HG02840 (cell line): ENCODE data around the gene ZNF600.
"Not testable (repeated sequence)": the region's sequence is repeated elsewhere in the genome, so short reads cannot be mapped to it uniquely, and the experiment has no call there.

Experiments used
- ATAC-seq: cut with Tn5 transposase; IDR thresholded peaks from one replicate; pipeline ENCODE4 v1.9.1; 2021; ENCODE audit warnings: mild to moderate bottlenecking, moderate library complexity, moderate number of reproducible peaks; ENCODE audit not compliant: unreplicated experiment, low FRiP score

The ZNF600 gene

DNA sequence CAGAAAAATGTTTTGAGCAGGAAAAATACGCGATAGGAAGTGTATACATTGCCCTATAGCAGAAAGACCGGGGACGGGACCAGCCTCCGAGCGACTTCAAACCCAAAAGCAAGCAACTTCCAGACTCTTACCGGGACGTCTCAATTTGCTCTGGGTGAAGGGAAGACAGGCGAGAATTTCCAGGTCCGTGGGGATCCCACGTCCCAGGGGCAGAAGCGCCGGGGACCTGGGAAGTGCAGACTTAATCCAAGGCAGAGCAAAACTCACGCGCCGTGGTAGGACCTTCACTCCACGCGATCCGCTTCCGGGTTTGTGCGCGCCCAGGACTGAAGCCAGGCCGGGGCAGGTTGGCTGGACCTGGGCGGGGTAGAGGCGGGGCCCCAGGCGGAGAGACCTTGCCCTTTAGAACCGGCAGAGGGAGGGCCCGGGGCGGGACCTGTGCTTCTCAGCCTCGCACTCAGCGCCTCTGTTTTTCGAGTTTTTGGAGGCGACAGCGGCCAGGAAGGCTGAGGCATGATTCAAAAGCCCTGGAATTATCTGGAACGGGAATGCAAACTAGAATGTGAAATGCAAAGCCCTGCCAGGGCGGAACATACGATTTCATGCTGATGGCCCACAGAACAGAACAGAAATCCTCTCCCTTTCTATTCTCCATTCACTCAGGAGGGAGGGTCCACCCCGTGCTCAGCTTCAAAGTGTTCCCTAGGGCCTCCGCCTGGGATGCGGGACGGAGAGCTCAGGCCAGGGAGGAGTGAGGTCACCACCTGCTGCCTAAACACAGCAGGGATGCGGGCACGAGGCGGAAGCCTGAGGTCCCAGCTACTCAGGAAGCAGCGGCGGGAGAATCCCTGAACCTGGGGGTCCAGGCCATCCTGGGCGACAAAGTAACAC, at the start of gene ZNF600:
TSS of gene ZNF600 (minus strand) at position 328 of the 891 bp plus-strand sequence. CDS start 7,903 bp downstream, outside the sequence.
- ATAC-seq, result peak; percentile 84

GRCh38 chr19:52834289-52834688, 47.7 kb upstream of the ZNF600 start:
- not testable (repeated sequence) for ATAC-seq

DNA sequence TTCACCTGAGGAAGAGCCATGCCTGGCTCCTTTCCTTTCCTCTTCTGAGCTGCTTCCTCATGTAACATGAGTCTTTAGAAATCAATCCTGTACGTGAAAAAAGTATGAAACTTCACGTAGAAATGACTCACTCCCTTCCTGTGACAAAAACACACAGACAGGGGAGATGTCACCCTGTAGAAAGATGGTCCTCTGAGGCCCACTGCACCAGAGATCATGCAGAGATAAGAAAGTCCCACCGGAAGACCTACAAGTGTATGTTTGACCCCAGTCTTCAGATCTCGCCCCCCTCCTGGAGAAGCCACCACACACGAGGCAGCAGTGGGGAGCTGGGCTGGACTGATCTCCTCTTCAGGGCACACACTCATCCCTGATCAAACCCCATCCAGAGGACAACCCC, 47.0 kb upstream of the ZNF600 start:
- ATAC-seq, result not testable (repeated sequence)

GRCh38 chr19:52829866-52830265, 43.3 kb upstream of the ZNF600 start:
- not testable (repeated sequence) for ATAC-seq

GRCh38 chr19:52825765-52826164, 39.2 kb upstream of the ZNF600 start:
- no peak for ATAC-seq

- no peak for ATAC-seq
Observed at GRCh38 chr19:52823676-52824075, 37.1 kb upstream of the ZNF600 start.

DNA sequence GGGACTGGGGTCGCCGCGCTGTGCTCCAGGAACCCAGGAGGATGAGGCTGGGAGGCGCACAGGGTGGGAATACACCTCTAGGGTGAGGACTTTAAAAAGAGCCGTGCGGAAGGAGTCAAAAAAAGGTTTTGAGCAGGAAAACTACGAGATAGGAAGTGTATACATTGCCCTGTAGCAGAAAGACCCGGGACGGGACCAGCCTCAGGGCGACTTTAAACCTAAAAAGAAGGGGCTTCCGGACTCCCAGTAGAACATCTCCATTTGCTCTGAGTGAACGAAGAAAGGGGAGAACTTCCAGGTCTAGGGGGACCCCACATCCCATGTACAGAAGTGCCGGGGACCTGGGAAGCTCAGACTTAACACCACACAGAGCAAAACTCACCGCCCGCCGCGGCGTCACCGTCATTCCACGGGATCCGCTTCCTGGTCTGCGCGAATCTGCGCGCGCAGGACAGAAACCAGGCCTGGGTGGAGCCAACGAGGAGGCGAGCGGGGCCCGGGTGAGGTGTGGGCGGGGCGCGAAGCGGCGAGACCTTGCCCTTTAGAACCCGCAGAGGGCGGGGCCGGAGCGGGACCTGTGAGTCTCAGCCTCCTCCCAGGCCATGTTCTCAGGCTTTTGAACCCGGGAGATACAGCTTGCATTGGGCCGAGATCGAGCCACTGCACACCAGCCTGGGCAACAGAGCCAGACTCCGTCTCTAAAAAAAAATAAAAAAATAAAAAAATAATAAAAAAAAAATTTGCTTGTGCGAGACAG, 34.8 kb upstream of the ZNF600 start, which contains the start of gene ZNF28:
TSS of gene ZNF28 (minus strand) at position 430 of the 757 bp plus-strand sequence. CDS start 3,675 bp downstream, outside the sequence.
- ATAC-seq, result peak; percentile 93

GRCh38 chr19:52820472-52821203, 34.0 kb upstream of the ZNF600 start:
- peak; percentile 25 for ATAC-seq

DNA sequence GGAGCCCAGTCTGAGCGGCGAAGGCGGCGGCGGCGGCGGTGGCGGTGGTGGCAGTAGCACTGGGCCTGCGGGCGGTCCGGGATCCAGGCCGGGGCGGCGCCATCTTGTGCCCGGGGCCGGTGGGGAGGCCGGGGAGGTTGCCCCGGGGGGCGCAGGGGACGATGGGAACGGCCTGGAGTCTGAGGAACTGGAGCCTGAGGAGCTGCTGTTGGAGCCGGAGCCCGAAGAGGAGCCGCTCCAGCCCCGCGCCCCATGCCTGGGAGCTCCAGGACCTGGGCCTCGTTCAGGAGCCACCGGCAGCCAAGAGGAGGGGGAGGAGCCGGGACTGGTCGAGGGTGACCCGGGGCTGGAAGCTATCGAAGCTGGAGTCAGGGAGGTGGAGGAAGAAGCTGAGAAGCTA, 23.2 kb upstream of the ZNF600 start:
- ATAC-seq, result no peak

- ATAC-seq, result not testable (repeated sequence)
Observed at GRCh38 chr19:52799950-52800640, 13.5 kb upstream of the ZNF600 start.

- no peak for ATAC-seq
Observed at GRCh38 chr19:52789440-52789839, 2.8 kb upstream of the ZNF600 start.

GRCh38 chr19:52786078-52786463, 520 bp downstream of the ZNF600 start:
- peak; percentile 25 for ATAC-seq

DNA sequence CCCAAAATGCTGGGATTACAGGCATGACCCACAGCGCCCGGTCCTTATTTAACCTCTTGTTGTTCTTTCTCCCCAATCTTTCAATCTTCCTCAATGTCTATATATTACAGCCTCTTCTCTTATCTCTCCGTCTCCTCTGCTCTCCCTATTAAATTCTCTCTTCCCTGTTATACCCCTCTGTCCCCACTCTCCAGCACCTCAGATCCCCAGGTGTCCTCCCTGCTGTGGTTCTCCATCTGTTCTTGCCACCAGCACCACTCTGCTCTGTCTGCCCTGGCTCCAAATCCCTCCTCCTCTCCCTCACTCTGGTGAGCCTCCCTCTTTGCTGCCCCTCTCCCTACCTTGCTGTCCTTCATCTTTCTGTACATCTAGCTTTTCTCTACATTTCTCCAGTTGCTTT, 1.1 kb downstream of the ZNF600 start:
- no peak for ATAC-seq

- not testable (repeated sequence) for ATAC-seq
Observed at GRCh38 chr19:52782864-52783263, 3.7 kb downstream of the ZNF600 start.

DNA sequence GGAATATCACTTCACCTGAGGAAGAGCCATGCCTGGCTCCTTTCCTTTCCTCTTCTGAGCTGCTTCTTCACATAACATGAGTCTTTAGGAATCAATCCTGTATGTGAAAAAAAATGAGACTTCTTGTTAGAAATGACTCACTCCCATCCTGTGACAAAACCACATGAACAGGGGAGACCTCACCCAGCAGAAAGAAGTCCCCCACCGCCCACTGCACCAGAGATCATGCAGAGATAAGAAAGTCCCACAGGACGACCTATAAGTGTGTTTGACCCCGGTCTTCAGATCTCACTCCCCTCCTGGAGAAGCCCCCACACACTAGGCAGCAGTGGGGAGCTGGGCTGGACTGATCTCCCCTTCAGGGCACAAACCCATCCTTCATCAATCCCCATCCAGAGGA, 7.8 kb downstream of the ZNF600 start:
- no peak for ATAC-seq

DNA sequence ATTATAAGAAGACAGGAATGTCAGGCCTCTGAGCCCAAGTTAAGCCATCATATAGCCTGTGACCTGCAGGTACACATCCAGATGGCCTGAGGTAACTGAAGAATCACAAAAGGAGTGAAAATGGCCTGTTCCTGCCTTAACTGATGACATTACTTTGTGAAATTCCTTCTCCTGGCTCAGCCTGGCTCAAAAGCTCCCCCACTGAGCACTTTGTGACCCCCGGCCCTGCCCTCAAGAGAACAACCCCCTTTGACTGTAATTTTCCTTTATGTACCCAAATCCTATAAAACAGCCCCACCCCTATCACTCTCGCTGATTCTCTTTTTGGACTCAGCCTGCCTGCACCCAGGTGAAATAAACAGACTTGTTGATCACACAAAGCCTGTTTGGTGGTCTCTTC, 30.1 kb downstream of the ZNF600 start:
- ATAC-seq, result not testable (repeated sequence)

- ATAC-seq, result no peak
Observed at GRCh38 chr19:52749780-52750179, 36.8 kb downstream of the ZNF600 start.

GRCh38 chr19:52748336-52748950, 38.1 kb downstream of the ZNF600 start:
- no peak for ATAC-seq

DNA sequence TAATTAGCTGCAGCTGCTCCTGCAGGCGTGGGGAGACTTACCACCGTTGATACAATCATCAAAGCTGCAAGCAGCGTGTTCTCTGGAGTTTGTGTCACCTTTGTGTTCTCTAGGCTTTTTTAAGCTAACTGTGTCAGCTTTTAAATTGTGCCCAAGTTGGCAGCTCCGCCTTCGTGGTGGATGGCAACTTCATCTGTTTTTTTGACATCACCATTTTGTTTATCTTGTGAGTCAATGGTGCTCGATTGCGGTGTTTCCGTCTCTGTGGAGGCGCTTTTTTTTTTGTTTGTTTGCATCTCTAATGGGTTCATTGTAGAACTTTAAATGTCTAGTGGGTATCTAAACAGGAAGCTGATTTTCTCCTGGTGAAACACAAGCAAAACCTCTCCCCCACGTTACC, 40.7 kb downstream of the ZNF600 start:
- not testable (repeated sequence) for ATAC-seq

DNA sequence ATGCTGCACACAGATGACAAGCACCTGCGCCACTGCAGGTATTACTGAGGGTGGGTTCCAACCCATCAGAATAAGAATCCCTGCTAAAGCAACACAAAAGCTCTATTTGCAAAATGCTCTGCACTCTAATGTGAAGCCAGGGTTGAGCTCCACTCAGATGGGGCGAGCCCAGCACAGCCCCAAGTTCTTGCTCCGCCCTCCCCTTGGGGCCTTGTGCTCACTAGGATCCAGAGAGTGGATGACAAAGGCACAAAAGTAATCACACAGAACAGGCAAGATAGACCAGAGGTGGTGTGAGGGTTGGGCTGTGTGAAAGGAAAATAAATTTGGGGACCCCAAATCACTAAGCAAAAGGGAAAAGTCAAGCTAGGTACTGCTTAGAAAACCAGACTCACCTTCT, 43.5 kb downstream of the ZNF600 start:
- ATAC-seq, result no peak
